Measurements from ENCODE around the gene SWT1. TPM values are rescaled to one million over a fixed set of nuclear protein-coding genes. Genes with fewer than 3 reads are reported as not detected.

Gene SWT1
- total RNA-seq, 1 donor from 2014 or later: 2.2 TPM

GRCh38 chr1:185284116-185284515 lies 127.1 kb downstream of the SWT1 start:
- intact Hi-C loops (cut with micrococcal nuclease): loop anchor here (5.0 kb wide), 1 partner anchor 47 kb away; no protein-coding TSS in a partner anchor

GRCh38 chr1:185284533-185285276 lies 127.7 kb downstream of the SWT1 start:
- intact Hi-C loops (cut with micrococcal nuclease): loop anchor here (5.0 kb wide), 1 partner anchor 47 kb away; no protein-coding TSS in a partner anchor

DNA sequence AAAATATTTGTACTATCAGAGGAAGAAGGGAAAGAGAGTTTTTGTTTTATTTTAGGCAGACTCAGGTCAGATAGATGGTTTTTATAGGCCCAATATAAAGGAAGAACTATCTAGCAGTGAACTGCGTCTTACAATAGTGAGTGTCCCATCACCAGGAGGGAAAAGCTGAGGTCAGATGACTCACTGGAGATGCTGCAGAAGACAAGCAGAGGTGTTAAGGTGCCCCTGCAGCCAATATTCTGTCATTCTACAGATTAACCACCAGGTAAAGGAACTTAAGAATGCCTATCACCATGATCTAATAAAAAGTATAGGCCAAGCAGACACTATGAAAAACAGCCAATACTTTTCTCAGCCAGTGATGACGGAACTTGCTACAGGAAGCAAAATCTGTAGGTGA lies 130.5 kb downstream of the SWT1 start:
- intact Hi-C loops (cut with micrococcal nuclease): no loop called here

DNA sequence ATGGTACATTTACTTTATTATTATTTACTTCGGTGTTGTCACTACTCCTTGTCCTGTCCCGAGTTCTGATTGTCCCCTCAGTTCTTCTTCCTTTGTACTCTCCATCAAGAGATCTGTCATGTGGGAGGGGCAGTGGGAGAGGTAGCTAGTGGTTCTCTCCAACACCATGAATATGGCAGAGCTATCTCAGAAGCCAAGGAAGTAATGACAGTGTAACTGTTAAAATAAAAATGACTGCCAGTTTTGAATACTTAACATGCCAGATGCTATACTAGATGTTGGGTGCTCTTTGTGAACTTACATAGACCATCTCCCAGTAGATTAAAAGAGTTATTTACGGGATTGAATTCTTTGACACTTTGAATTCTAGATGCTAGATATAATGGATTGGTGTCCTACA lies 131.5 kb downstream of the SWT1 start:
- intact Hi-C loops (cut with micrococcal nuclease): no loop called here

- intact Hi-C loops (cut with micrococcal nuclease): no loop called here
Observed at GRCh38 chr1:185289880-185290279, 132.9 kb downstream of the SWT1 start.

- intact Hi-C loops (cut with micrococcal nuclease): no loop called here
Observed at GRCh38 chr1:185291159-185291558, 134.2 kb downstream of the SWT1 start.

GRCh38 chr1:185291652-185292051 lies 134.7 kb downstream of the SWT1 start:
- intact Hi-C loops (cut with micrococcal nuclease): no loop called here

DNA sequence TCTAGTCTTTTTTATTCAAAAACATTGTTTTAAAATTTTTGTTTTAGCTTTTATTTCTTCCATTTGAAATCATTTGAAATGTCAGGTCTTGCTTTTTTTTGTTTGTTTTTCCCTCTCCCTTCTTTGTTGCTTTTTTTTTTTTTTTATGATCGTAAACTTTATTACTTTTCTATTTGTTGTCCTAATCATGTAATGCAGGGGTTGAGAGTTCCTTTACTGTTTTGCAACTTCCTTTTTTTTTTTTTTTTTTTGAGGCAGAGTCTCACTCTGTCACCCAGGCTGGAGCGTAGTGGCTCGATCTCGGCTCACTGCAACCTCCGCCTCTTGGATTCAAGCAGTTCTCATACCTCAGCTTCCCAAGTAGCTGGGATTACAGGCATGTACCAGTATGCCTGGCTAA lies 135.3 kb downstream of the SWT1 start:
- intact Hi-C loops (cut with micrococcal nuclease): no loop called here

DNA sequence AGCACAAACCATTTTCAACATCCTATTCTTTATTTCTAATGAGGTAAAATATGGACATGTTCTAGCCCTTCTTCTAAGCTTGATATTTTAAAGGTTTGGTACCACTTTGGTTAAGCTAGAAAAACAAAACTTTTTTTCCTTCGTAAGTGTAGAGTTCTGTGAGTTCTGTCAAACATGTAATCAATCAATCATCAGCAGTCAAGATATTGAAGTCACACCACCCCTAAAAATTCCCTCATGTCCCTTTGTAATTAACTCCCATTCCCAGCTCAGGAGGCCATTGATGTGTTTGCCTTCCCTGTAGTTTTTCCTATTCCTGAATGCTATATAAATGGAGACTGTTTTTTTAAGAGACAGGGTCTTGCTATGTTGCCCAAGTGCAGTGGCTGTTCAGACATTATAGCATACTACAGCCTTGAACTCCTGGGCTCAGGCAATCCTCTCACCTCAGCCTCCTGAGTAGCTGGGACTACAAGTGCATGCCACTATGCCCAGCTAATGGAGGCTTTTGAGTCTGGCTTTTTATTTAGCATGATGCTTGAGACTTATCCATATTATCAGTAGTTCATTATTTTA lies 137.1 kb downstream of the SWT1 start:
- intact Hi-C loops (cut with micrococcal nuclease): no loop called here

DNA sequence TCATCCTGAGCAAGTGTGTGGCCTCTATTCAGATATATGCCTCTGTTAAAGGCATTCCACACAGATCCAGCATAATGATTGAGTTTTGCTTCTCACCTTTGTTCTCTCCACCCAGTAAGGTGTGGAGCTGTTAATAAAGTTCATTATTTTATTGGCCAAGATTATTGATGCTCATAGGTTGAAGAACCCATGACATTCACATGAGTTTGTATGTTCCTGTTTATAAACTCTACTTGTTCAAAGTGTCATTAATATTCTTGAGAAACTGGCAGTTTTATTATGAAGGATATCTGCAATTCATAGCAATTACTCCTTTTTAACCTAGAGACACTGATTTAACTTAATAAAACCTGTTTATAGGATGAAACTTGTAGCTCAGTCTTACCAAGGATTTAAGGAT lies 138.1 kb downstream of the SWT1 start:
- intact Hi-C loops (cut with micrococcal nuclease): no loop called here

GRCh38 chr1:185297982-185298381 lies 141.0 kb downstream of the SWT1 start:
- intact Hi-C loops (cut with micrococcal nuclease): no loop called here

DNA sequence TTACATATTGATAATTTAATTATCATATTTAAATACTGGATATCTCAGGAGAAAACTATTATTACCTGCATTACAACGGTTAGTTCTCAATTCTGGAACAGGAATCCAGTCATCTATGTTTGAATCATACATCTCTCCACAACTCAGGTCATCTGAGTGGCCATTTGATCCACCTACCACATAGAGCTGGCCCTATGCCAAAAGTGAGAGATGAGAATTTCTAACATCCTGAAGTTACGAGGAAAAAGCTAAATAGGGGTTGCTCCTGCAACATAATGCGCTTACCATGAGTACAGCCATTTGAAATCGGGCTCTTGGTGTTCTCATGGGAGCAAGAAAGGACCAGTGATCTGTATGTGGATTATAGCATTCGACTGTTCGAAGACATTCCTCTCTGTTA lies 143.2 kb downstream of the SWT1 start:
- intact Hi-C loops (cut with micrococcal nuclease): loop anchor here (10.0 kb wide), 1 partner anchor 1055 kb away; no protein-coding TSS in a partner anchor

- intact Hi-C loops (cut with micrococcal nuclease): loop anchor here (10.0 kb wide), 1 partner anchor 1049 kb away; no protein-coding TSS in a partner anchor
Observed at GRCh38 chr1:185305419-185305818, 148.5 kb downstream of the SWT1 start.

DNA sequence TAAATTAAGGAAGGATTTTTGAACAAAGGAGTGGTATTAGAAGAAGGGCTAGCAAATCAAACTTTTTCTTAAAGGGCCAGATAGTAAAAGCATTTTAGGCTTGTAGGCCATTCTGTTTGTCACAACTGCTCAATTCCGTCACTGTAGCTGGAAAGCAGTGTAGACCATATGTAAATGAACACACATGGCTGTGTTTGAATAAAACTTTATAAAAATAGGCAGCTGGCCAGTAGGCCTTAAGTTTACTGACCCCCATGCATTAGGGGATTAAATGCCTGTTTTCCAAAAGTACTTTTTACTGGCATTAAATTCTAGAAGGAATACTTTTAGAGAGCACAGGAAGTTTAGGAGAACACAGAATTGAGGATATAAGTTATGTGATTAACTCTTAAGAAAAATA lies 151.2 kb downstream of the SWT1 start:
- intact Hi-C loops (cut with micrococcal nuclease): loop anchor here (10.0 kb wide), 1 partner anchor 1047 kb away; no protein-coding TSS in a partner anchor

DNA sequence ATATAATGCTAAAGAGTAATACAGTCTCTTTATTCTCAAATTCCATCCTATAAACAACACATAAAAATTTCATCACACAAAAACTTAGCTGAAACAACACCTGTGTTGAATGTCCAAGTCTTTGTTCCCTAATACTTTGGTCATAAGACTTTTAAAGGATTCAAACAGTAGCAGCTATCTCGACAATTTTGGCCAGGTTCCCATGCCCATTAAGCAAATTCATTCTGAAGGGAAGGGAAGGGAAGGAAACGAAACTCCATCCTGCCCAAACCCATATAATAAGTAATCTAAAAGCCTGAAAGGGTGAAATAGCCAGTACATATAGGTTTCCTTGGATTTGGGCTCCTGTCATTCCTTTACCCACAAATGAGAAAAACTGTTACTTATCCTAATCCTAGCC lies 152.6 kb downstream of the SWT1 start:
- intact Hi-C loops (cut with micrococcal nuclease): loop anchor here (10.0 kb wide), 1 partner anchor 1045 kb away; no protein-coding TSS in a partner anchor

GRCh38 chr1:185311589-185312225 lies 154.7 kb downstream of the SWT1 start:
- intact Hi-C loops (cut with micrococcal nuclease): no loop called here

DNA sequence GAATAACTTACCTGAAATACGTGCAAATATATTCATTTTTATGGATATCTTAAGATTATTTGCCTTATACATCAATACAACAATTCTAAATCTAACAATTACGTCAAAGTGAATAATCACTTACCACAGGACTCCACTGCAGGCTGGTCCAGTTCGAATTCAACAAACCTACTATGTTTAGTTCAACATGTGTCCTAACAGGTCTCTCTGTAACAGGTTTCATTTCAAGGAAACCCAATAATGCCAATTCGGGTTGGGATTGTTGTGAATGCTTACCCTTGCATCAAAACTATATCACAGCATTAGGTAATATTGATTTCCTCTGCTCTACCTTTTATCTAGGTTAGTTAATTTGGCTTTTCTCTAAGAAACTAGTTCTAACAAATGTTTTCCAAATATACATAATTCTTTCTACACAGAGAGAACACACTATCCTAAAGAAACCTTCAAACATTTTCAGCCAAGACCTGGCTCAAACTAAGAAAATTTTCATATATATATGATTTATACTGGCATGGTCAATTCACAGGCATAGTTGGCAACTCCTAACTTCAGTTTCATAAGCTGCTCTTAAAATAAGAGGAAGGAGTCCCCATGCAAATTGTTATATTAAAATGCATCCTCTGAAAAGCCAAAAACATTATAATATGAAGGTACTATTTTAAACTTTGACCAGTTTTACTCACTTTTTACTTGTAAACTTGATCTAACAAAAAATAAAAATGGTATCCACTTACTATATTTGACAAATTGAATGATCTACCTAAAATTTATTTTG lies 155.6 kb downstream of the SWT1 start:
- intact Hi-C loops (cut with micrococcal nuclease): no loop called here

- intact Hi-C loops (cut with micrococcal nuclease): loop anchor here (1.0 kb wide), 1 partner anchor 75 kb away; no protein-coding TSS in a partner anchor
Observed at GRCh38 chr1:185314411-185314810, 157.4 kb downstream of the SWT1 start.

GRCh38 chr1:185315445-185316071 lies 158.6 kb downstream of the SWT1 start:
- intact Hi-C loops (cut with micrococcal nuclease): loop anchor here (2.0 to 5.0 kb wide), 4 partner anchors 57 to 508 kb away; partner anchors contain the start of genes NIBAN1 and RNF2

- intact Hi-C loops (cut with micrococcal nuclease): loop anchor here (1.0 to 5.0 kb wide), 14 partner anchors 23 to 1059 kb away; partner anchors contain the start of genes EDEM3, NIBAN1, ODR4 and RNF2
Observed at GRCh38 chr1:185316163-185317033, 159.4 kb downstream of the SWT1 start.
